UCSD-AML1 (cell line): Measurements from ENCODE around the gene METAP2.

Source experiments
- DNase-seq: peaks from one replicate; lab custom pipeline; 2025; ENCODE audit not compliant: unreplicated experiment; lab: John Stamatoyannopoulos, UW

The METAP2 gene

DNA sequence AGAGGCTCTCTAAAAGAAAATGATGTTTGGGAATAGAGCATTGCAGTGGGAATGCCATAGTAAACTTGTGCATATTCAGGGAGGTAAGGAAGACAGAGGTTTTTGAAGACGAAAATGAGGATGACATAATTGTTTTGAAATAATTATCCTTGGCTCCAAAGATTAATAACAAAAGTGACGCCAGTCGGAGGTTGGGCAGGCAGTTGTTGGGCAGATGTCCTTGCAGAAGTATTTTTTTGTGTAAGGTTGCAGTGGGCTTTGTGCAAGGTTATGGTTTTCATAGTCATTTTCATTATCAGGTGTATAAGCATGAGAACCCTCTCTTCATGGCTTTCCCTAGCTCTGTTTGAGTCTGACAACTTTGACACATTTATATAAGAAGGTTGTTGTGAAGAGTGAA is 35.3 kb downstream of the METAP2 start:
- DNase-seq: no peak

DNA sequence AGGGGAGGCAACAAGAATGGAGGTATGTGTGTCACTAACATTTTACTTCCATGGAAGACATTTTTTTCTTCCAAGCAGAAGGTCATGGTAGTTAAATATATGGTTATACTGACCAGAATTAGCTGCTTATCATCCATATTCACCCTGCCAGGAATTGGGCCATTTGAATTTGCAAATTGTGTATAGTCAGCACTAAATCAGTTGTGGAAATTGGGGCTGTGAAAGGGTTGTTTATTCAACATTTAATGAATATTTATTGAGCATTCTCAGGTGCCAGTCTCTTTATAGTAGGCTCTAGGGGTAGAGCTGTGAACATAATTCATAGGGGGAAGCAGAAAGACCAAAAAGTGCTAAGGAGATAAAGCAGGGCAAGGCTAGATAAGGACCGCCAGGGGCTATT is 38.0 kb downstream of the METAP2 start:
- no peak for DNase-seq

DNA sequence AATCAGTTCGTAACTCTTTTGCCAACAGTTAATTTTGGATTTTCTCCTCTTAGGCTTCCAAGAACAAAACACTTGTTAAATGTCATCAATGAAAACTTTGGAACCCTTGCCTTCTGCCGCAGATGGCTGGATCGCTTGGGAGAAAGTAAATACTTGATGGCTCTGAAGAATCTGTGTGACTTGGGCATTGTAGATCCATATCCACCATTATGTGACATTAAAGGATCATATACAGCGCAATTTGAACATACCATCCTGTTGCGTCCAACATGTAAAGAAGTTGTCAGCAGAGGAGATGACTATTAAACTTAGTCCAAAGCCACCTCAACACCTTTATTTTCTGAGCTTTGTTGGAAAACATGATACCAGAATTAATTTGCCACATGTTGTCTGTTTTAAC is 39.6 kb downstream of the METAP2 start:
- no peak for DNase-seq

DNA sequence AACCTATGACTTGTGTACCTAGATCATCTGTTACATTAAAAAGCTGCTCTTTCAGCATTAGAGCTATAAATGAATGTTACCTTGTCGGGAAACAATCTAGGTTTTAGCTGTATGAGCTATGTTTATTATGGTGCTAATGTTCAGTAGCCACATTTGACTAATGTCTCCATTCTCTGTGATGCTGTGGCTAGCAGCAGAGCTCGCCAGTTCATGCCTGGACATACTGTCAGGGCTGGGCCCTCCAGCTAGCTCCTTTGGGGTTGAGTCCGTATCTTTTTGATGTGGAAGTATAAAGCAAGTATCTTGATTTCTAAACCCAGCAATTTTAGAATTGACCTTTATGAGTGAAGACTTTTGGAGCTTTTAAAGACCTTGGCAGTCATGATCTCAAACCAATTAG is 41.2 kb downstream of the METAP2 start:
- no peak for DNase-seq

DNA sequence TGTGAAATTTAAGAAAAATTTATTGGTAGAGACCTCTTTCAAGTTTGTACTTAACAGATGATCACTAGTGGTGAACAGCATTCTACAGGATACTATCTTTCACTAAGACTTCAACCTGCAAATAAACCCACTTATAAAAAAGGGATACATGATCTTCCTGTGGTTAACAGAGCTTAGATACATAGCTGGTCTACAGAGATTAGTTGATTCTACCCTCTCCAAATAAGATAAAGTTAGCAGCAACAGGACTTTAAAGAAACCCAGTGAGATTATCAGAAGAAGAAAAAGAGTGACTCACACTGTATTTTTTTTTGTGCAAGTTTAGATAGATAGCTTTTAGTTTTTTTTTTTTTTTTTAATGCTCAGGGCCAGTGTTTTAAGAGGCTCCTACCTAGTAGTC is 42.8 kb downstream of the METAP2 start:
- no peak for DNase-seq

DNA sequence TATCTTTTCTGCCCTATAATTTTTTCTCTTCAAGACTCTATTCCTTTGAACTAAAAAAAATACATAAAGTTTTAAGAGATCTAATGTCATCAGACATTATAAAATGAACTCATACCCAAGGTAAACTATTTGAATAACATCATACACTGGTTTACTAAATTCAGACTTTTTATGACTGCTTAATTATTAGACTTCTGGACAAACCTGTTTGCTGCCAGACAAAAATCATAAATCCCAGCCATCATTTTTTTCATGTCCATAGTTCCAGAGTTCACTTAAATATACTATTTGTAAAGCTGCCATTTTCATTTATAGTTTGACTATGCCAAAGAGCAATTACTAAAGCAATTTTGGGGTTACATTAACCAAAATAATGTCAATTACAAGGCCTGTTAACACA is 43.3 kb downstream of the METAP2 start:
- no peak for DNase-seq

DNA sequence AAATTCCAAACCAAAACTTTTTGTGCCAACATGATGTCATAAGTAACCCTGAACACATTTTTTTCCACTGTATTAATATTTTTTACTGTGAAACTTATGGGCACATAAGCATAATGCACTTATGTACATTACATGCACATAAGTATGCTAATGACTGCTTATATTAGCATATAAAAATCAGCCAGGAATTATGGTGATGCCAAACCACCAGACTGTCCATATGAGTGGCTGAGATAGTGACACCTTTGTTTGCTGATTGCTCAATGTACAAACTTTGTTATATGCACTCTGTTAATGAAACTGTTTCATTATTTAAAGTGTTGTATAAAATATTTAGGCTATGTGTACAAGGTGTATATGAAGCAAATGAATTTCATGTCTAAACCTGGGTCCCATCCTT is 45.0 kb downstream of the METAP2 start:
- DNase-seq: no peak

DNA sequence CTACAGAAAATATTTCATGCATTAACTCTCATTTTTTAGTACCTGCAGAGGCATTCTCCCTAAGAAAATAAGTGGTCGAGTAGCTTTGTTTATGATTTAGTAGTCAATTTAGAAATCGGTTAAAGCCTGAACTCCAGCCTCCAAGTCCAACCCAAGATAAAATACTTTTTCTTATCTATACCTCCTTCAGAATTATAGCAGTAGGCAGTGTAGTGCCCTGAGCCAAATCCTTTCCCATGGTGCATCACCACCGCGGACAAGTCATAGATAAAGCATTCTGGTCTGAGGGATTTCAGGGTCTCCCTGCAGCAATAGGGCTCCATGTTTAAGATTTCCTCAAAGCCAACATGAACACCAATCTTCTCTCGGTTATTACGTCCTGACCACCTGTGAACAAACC is 46.9 kb downstream of the METAP2 start:
- no peak for DNase-seq

DNA sequence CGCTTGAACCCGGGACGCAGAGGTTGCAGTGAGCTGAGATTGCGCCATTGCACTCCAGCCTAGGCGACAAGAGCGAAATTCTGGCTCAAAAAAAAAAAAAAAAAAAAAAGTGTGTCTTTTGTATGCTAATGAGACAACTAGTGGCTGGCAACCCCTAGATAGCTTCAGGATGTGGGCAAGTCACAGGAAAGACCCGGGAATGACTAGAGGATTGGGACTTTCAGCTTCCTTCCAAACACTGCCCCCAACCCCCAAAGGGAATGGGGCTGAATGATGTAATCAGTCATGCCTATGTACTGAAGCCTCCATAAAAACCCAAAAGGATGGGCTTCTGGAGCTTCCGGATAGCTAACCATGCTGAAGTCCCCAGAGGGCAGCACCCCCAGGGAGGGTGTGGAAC is 48.7 kb downstream of the METAP2 start:
- DNase-seq: peak; percentile 36

DNA sequence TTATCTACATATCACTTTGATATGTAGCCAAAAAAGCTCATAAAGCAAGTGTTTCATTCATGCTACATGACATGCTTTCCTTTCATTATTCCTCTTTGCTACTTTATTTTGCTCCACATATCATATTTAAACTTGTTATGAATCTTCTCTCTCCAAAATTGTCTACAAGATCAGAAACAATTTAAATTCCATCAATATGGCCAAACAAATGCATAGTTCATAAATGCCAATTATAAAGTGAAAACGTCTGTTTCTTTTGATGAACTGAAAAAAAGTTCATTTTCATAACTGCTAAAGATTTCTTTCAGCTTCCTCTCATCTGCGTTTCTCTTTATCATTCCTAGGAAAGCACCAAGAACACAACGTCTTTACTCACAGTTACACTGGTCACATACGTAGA is 54.5 kb downstream of the METAP2 start:
- no peak for DNase-seq

DNA sequence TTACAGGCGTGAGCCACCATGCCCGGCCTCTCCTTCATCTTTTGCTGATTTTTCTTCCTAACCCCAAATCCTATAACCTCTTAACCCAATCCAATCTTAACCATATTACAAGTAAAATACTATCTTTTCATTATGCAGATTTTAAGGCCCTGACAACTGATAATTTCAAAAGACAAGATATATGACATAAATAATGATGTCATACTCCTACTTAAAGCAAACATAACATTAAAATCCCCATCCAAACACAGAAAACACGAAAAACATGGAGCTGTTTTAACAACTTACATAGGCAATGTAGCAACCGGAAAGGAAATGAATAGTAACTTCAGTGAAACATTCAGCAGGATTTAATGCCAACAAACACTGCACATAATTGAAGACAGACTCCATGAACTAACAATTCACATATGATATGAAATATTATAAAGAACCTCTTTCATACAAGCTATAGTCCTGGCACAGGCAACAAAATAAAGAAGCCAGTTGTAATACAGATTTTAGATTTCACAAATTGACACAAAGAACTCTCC is 55.8 kb downstream of the METAP2 start:
- DNase-seq: no peak

DNA sequence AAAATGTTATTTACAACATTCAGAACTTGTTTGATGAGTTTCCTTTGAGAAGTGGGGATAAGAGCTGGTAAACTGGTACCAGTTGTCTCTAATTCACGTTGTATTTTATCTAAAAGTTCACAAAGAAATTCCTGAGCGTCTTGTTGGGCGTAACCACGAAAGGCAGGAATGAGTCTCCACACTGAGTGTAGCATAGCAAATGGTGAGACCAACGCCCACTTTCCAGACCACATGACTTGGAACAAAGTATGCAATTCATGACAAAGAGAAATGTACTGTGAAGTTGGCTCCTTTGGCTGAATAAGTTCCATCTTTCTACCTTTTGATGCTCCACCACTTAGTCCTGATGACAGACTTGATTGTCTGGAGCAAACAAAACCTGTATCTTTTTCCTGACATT is 58.9 kb downstream of the METAP2 start:
- no peak for DNase-seq

DNA sequence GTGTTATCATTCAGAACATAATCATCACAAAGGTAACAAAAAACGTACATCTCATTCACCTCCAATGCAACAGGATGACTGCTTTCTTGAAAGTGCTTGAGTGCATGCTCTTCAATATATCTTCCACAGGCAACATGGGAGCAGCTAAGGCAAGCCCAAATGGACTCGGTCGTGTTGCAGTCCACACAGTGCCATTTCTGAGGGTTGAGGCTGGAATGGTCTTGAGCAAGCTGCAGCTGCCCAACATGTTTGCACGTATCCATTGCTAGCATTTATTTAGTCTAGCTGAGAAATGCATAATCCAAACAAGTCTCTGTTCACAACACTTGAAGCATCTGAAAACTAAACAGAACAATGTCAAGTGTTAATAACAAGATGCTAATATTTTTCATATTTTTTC is 60.0 kb downstream of the METAP2 start:
- no peak for DNase-seq

DNA sequence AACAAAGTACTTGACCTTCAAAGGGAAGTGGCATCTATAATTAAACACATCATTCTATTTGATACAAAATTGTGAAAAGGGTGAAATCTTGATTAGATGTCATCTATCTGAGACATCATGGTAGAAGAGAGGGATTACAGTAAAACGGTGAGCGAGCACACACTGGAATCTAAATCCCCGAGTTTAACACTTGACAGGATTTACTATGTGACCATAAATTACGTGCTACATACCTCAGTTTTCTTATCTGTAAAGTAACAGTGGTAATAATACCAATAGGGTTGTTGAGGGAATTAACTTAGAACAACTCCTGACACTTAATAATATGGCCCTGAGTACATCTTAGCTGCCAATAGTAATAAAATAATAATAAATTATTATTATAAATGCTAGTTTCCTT is 64.1 kb downstream of the METAP2 start:
- no peak for DNase-seq

DNA sequence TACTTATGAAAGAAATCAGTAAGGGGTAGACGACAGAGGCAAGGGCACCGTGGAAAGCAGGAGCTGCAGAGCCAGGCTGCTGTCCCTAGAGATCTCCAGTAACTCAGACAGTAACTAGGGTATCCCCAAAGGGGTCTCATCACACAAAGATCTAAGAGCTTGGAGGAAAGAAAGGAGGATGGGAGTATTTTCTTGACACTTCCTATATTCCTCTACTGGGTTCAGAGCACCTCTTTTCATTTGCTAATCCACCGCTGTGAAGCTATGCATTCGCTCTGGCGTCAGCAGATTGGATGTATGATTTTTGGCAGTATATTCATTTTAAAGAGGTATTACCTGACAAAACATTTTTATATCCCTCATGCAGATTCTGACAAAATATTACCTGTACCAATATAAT is 64.7 kb downstream of the METAP2 start:
- no peak for DNase-seq

DNA sequence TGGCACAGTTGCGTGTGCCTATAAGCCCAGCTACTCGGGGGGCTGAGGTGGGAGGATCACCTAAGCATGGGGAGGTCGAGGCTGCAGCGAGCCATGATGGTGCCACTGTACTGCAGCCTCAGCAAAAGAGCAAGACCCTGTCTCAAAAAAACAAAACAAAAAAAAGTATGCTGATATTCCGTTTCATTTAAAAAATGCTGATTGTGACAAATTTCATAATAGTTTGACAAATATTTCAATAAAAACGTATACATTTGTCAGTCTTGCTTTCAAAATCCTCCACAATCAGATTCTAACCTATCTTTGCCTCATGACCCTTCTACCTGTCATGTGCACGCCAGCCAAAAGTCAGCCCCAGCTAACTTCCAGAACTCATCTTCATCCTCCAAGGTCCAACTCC is 67.5 kb downstream of the METAP2 start:
- DNase-seq: no peak

DNA sequence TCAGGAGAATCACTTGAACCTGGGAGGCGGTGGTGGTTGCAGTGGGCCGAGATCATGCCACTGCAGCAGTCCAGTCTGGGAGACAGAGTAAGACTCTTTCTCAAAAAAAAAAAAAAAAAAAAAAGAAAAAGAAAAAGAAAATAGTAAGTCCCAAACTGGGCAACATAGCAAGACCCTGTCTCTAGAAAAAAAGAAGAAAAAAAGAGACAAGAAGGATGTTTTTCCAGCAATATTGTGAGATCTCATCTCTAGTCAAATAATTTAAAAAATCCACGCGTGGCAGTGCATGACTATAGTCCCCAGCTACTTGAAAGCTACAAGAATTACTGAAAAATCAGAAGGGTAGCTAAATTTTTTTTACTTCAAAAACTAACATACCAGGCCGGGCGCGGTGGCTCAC is 69.4 kb downstream of the METAP2 start:
- no peak for DNase-seq

DNA sequence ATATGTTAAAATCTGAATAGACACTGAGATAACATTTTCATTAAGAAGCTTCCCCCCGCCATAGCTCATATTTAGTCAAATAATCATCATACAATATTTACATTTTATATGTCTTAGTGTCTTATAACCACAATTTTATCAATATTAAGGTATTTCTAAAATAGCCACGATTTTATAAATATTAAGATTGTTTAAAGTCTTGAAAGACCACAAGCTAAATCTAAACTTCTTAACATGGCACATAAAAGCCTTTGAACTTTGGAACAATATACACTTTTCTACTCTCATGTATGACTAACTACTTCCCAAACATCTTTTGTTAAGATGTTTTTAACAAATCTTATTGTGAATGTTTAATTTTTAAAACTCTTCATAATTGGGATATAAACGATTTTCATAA is 70.8 kb downstream of the METAP2 start:
- DNase-seq: no peak

DNA sequence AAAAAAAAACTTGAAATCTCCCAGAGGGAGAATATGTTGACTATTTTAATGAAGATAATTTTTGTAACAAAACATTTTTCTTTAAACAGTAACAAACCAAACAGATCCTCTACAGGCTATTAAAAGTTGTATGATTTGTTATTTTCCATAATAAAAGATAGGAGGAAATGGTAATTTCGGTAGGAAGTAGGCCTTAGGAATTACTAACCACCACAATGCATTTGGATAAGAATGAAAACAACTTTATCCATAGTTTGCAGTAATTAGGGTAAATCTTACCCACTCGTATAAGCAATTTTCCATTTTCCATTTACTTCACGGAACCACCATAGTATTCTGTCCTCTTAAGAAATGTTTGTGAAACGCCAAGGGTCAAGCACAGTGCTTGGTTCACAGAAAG is 71.4 kb downstream of the METAP2 start:
- DNase-seq: no peak

DNA sequence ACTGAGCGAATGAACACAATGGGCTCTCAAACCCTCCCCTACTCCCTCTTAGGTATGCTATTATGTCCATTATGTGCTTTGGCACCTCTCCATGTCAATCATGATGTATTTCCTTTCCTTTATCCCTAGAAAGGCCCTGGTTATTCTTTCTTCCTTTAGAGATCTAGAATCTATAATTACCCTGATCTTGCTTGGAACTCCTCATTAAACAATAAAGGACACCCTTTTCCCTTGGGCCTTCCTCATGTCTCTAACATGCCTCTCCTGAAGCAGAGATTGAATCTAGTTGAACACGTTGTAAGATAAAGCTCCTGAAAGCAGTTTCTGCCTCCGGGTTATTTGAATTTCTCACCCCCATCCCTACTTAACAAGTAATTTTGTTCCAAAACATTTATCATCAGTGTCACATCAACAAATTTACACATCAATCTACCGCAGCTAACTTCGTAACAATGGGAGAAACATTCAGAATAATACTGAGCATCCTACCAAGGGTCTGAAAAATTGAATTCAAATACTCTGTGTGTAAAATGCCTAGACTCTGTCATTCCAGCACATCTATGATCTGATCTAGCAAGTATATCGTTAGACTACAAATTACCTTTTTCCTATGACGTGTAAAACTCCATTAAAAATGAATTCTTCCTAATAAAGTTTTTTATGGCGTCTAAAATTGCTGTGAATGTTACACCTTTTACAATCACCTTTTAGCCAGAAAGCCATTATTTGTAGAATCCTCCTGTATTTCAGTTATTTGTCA is 72.0 kb downstream of the METAP2 start:
- DNase-seq: no peak

DNA sequence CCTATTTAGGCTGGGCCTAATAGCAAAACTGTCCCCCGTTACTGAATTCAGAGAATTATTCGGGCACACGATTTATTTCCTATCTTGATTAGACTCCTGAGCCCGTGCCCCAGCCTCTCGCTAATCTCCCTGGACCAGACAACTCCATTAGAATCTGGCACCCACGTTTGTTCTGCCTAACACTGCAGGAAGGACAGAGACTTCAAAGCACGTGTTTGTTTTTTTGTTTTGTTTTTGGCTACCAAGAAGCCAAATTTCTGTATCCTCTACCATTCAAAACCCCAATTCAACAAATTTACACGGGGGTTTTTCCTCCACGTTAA is 72.5 kb downstream of the METAP2 start:
- no peak for DNase-seq

DNA sequence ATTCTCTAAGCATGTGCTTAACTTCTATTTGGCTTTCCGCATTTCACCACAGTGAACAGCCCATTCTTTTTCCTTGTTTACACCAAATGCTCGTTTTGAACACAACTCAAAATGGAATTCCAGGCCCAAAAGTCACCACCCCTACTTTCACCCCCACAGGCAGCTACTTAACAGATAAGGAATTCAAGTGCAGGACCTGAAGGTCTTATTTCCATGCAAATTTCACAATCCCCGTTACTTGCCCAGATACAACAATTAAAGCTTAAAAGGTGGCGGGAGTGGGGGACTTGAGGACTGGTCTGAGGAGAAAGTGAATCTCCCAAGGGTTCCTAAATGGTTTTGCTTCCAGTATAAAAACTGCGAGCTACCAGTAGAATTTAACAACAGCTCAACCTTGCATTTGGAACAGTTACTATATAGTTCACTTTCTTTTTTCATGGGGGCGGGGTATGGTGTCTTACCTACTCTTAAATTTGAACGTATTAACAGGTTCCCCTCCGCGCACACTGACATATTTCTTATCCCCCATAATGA is 73.6 kb downstream of the METAP2 start:
- DNase-seq: no peak

DNA sequence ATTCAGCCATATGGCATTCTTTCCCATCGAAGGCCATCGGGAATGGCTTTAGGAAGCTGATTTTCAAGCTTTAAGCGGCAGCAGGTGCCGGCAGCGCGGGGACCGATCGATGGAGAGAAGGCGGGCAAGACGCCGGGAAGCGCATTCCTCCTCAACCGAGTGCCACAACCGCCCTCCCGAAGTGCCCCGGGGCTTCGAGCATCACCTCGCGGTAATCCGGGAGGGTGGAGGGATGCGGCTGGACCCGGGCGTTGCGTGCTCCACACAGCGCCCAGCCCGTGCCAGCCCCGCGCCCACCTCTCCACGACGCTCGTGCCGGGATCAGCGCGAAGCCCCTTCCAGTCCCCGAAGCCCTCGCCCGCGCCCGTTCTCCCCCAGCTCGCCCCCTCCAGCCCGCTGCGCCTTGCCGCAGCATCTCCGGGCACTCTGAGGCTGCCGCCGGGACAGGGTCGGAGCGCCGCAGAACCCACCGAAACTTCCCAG is 74.1 kb downstream of the METAP2 start:
- DNase-seq: no peak
